Lower lobe of right lung (tissue), 2 donors: Measurements from ENCODE around the gene LLGL1. TPM values are rescaled to one million over a fixed set of nuclear protein-coding genes. Genes with fewer than 3 reads are reported as not detected.
A peak's percentile ranks its signal among the peaks of the same experiment; 100 is the strongest.

Experiments
- ATAC-seq, 2 donors: fragments of 200-7000 bp; cut with Tn5 transposase; one replicate each; pipeline ENCODE4 v1.9.1; 2020 to 2022; ENCODE audit warnings: mild to moderate bottlenecking in 2 of 2, moderate library complexity in 2 of 2
- DNase-seq: peaks from one replicate; pipeline ENCODE4 v3.0.0-alpha.2; 2020
- H3K27ac ChIP-seq: fragments of 200-600 bp; one replicate; pipeline ENCODE4 v1.8.0; 2022
- H3K27me3 ChIP-seq: fragments of 200-600 bp; one replicate; pipeline ENCODE4 v1.8.0; 2022; ENCODE audit warnings: low read depth
- H3K36me3 ChIP-seq: fragments of 200-600 bp; one replicate; pipeline ENCODE4 v1.8.0; 2022; ENCODE audit warnings: mild to moderate bottlenecking
- H3K4me1 ChIP-seq: fragments of 200-600 bp; one replicate; pipeline ENCODE4 v1.8.0; 2022
- H3K4me3 ChIP-seq: fragments of 200-600 bp; one replicate; pipeline ENCODE4 v1.8.0; 2022; ENCODE audit warnings: mild to moderate bottlenecking
- H3K9me3 ChIP-seq: fragments of 200-600 bp; one replicate; pipeline ENCODE4 v1.8.0; 2022
- CTCF ChIP-seq: fragments of 200-600 bp; IDR thresholded peaks from one replicate; pipeline ENCODE4 v1.8.0; 2022; ENCODE audit warnings: antibody characterized with exemption, mild to moderate bottlenecking
- intact Hi-C: fragments of 100-400 bp; cut with DNase I; formaldehyde crosslinking; loops from one replicate; pipeline ENCODE4 v1.11.0; 2022
- total RNA-seq: library from RNA; stranded (reverse); fragmentation: NEBNext Ultra II Directional; extraction: Animal tissue kit (Norgen Biotek cat#: 25700); gene quantifications from one replicate; pipeline ENCODE4 v1.2.1, GENCODE V29; 2021
- donor health status: DM: no; HTN: yes; CAD: no; lungs with severe emphysema.

Gene LLGL1
- total RNA-seq, 1 donor from 2014 or later = 12.0 TPM

GRCh38 chr17:18226284-18226945, 980 bp downstream of the LLGL1 start:
- peak overlapping the region; percentile 56 for H3K27ac ChIP-seq
- H3K4me1 ChIP-seq = peaks cover 12% of the 10 kb centered on the region
- TF ChIP-seq CTCF = no peak
- H3K9me3 ChIP-seq = no peaks in the 10 kb centered on the region
- peak overlapping the region; percentile 69 for H3K4me3 ChIP-seq
- DNase-seq (no peak), ATAC-seq (no peak)
- intact Hi-C loops = no loop called here
- no peaks in the 10 kb centered on the region for H3K27me3 ChIP-seq
- no peaks in the 10 kb centered on the region for H3K36me3 ChIP-seq

GRCh38 chr17:18227635-18228034, 2.2 kb downstream of the LLGL1 start:
- no peak for TF ChIP-seq CTCF
- Histone ChIP-seq H3K4me3 (no peak overlapping the region), H3K36me3 (peaks cover 4% of the 10 kb centered on the region), H3K4me1 (peaks cover 12% of the 10 kb centered on the region), H3K9me3 (no peaks in the 10 kb centered on the region), H3K27ac (no peak overlapping the region), H3K27me3 (no peaks in the 10 kb centered on the region)
- ATAC-seq = no peak
- intact Hi-C loops = no loop called here
- DNase-seq = no peak

GRCh38 chr17:18228176-18228682, 2.8 kb downstream of the LLGL1 start:
- DNase-seq = no peak
- TF ChIP-seq CTCF = no peak
- H3K9me3 ChIP-seq = no peaks in the 10 kb centered on the region
- H3K4me1 ChIP-seq = peaks cover 12% of the 10 kb centered on the region
- no peak overlapping the region for H3K4me3 ChIP-seq
- ATAC-seq = no peak
- H3K27ac ChIP-seq = no peak overlapping the region
- H3K36me3 ChIP-seq = peaks cover 7% of the 10 kb centered on the region
- intact Hi-C loops = no loop called here
- no peaks in the 10 kb centered on the region for H3K27me3 ChIP-seq

- Histone ChIP-seq H3K36me3 (peaks cover 17% of the 10 kb centered on the region), H3K27ac (no peak overlapping the region), H3K4me1 (peaks cover 12% of the 10 kb centered on the region), H3K9me3 (no peaks in the 10 kb centered on the region), H3K27me3 (no peaks in the 10 kb centered on the region), H3K4me3 (no peak overlapping the region)
- no peak for DNase-seq
- intact Hi-C loops = no loop called here
- no peak for ATAC-seq
- no peak for TF ChIP-seq CTCF
Observed at GRCh38 chr17:18229254-18229653, 3.8 kb downstream of the LLGL1 start.

GRCh38 chr17:18229771-18230170, 4.3 kb downstream of the LLGL1 start:
- ATAC-seq (no peak), DNase-seq (peak; percentile 35)
- H3K27me3 ChIP-seq = no peaks in the 10 kb centered on the region
- TF ChIP-seq CTCF = no peak
- H3K36me3 ChIP-seq = peaks cover 22% of the 10 kb centered on the region
- intact Hi-C loops = no loop called here
- no peak overlapping the region for H3K27ac ChIP-seq
- H3K4me3 ChIP-seq = no peak overlapping the region
- H3K9me3 ChIP-seq = no peaks in the 10 kb centered on the region
- H3K4me1 ChIP-seq = peaks cover 12% of the 10 kb centered on the region
